Liver (tissue), 10 donors: Measurements from ENCODE around the gene SPTBN4. TPM values are rescaled to one million over a fixed set of nuclear protein-coding genes. Genes with fewer than 3 reads are reported as not detected.
"Not testable (repeated sequence)": the region's sequence is repeated elsewhere in the genome, so short reads cannot be mapped to it uniquely, and the experiment has no call there.

Source experiments
- DNase-seq: peaks from one replicate; pipeline ENCODE4 v3.0.0-alpha.2; 2017; ENCODE audit warnings: low spot score
- H3K27ac ChIP-seq, 2 donors: one replicate each; pipeline ENCODE4 v1.7.0; 2013; ENCODE audit warnings: inconsistent platforms in 2 of 2, low read length in 2 of 2, control low read depth in 1 of 2, low read depth in 1 of 2, mild to moderate bottlenecking in 1 of 2
- H3K27me3 ChIP-seq, 4 donors: one replicate each; pipeline versions ENCODE4 v1.6.1 to v1.7.0; 2013; ENCODE audit warnings: low read length in 3 of 4, inconsistent platforms in 1 of 4, mild to moderate bottlenecking in 1 of 4, moderate library complexity in 1 of 4; ENCODE audit not compliant: control insufficient read depth in 4 of 4, insufficient read depth in 4 of 4
- H3K36me3 ChIP-seq, 4 donors: one replicate each; pipeline versions ENCODE4 v1.6.1 to v1.7.0; 2013; ENCODE audit warnings: low read length in 3 of 4, mild to moderate bottlenecking in 3 of 4, low read depth in 1 of 4, moderate library complexity in 1 of 4; ENCODE audit not compliant: control insufficient read depth in 4 of 4, insufficient read depth in 3 of 4
- H3K4me1 ChIP-seq, 4 donors: one replicate each; pipeline versions ENCODE4 v1.6.1 to v1.7.0; 2013; ENCODE audit warnings: low read length in 3 of 4, mild to moderate bottlenecking in 3 of 4, moderate library complexity in 1 of 4; ENCODE audit not compliant: control insufficient read depth in 4 of 4, insufficient read depth in 4 of 4
- H3K4me3 ChIP-seq, 3 donors: one replicate each; pipeline versions ENCODE4 v1.6.1 to v1.7.0; 2013; ENCODE audit warnings: low read length in 3 of 3, control low read depth in 1 of 3, low read depth in 1 of 3, mild to moderate bottlenecking in 1 of 3
- H3K9ac ChIP-seq, 2 donors: one replicate each; pipeline ENCODE4 v1.7.0; 2013; ENCODE audit warnings: low read length in 2 of 2, mild to moderate bottlenecking in 2 of 2, moderate library complexity in 2 of 2, control low read depth in 1 of 2, low read depth in 1 of 2
- H3K9me3 ChIP-seq, 4 donors: one replicate each; pipeline versions ENCODE4 v1.6.1 to v1.7.0; 2013; ENCODE audit warnings: low read length in 3 of 4; ENCODE audit not compliant: control insufficient read depth in 4 of 4
- EGR1 ChIP-seq, 2 donors: IDR thresholded peaks; 2 replicates each; pipeline ENCODE4 v1.6.1; 2016 to 2018; ENCODE audit warnings: antibody characterized with exemption in 2 of 2, low read depth in 2 of 2
- FOXA1 ChIP-seq: IDR thresholded peaks from 2 replicates; pipeline ENCODE4 v1.6.1; 2016; ENCODE audit warnings: antibody characterized with exemption
- RAD21 ChIP-seq, 2 donors: IDR thresholded peaks; 2 replicates each; pipeline ENCODE4 v1.6.1; 2016; ENCODE audit warnings: antibody characterized with exemption in 2 of 2, mild to moderate bottlenecking in 2 of 2
- ZBTB33 ChIP-seq: IDR thresholded peaks from 2 replicates; pipeline ENCODE4 v1.6.1; 2016; ENCODE audit warnings: antibody characterized with exemption
- WGBS: extraction: QIAGEN DNeasy Blood & Tissue Kit; methylation state at CpG from one replicate; pipeline ENCODE4 v1.1.7; 2013; 5-methylcytosine and 5-hydroxymethylcytosine counted together
- polyA plus RNA-seq, 2 donors: library from polyadenylated mRNA; stranded (reverse) in 1 of 2; unstranded in 1 of 2; fragments of 200-250 nt in 1 of 2; fragments of >200 nt in 1 of 2; fragmentation: Nextera tagmentation in 1 of 2; extraction: Ambion mirVana in 1 of 2; gene quantifications; one replicate each; pipeline versions ENCODE4 v1.2.1 to v1.2.3, GENCODE V29; 2013 to 2015
- small RNA-seq: library from RNA; depleted of rRNA; stranded (forward); fragments of <200 nt; gene quantifications from one replicate; pipeline ENCODE3, GENCODE V24; 2014
- total RNA-seq, 2 donors: library from RNA; depleted of rRNA; stranded (reverse); fragments of >200 nt; gene quantifications; one replicate each; pipeline ENCODE4 v1.2.3, GENCODE V29; 2014
- donor health status: healthy.
- donor health status: healthy.
- donor health status: healthy.
- donor health status: healthy.
- donor health status: healthy.

Gene SPTBN4
- total and polyA plus RNA-seq, 4 donors: 0.13 to 1.1 (median 0.62) TPM

GRCh38 chr19:40623403-40624251 lies 156.8 kb downstream of the SPTBN4 start (continued):
- TF ChIP-seq RAD21 (IDR thresholded peaks at IDR 0.05) (no peak), EGR1 (IDR thresholded peaks at IDR 0.05; ENCODE audit: low read depth in 2 of 2) (no peak)

- not testable (repeated sequence) for H3K36me3 ChIP-seq, H3K9me3 ChIP-seq, H3K27me3 ChIP-seq, H3K4me3 ChIP-seq, H3K4me1 ChIP-seq, H3K9ac ChIP-seq, DNase-seq, H3K27ac ChIP-seq
- WGBS: 79% methylated on average over 14 of the region's 14 CpGs
Measured at GRCh38 chr19:40624369-40625153, 157.8 kb downstream of the SPTBN4 start.

DNA sequence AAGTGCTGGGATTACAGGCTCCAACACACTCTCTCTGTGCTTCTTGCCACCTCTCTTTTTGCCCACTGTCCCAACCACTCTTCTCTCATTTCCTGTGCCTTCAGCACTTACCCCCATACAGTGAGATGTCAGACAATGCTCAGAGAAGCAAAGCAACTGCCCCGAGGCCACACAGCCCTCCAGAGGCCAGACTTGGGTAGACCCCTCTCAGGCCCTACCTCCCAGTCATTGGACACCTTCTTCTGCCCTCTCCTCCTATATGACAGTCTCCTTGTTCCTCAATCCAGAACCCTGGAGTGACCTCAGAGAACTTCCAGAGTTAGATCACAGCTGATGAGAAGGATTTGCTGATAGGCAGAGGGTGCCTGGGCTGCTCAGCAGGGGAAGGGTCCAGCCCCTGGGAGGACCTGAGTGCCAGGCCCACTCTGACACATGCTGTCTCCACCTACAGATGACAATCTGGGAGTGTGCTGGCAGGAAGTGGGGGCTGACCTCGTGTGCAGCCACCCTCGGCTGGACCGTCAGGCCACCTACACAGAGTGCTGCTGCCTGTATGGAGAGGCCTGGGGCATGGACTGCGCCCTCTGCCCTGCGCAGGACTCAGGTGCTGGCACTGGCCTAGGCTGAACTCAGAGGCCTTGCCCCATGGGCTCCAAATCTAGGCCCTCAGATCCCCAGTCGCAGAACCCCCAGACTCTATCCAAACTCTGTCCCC lies 158.8 kb downstream of the SPTBN4 start:
- H3K4me1 ChIP-seq: no peaks in the 10 kb centered on the region
- H3K27ac ChIP-seq: no peak overlapping the region
- 84% methylated on average over 7 of the region's 7 CpGs for WGBS
- no peaks in the 10 kb centered on the region for H3K9me3 ChIP-seq
- no peak overlapping the region for H3K4me3 ChIP-seq
- no peaks in the 10 kb centered on the region for H3K36me3 ChIP-seq
- TF ChIP-seq ZBTB33 (no peak), FOXA1 (no peak), RAD21 (IDR thresholded peaks at IDR 0.05) (no peak)
- H3K9ac ChIP-seq: no peak overlapping the region
- H3K27me3 ChIP-seq: no peaks in the 10 kb centered on the region
- no peak for DNase-seq

Small RNA genes lying within 50 kb of the gene (small RNA-seq; reads per million reads assigned to genes)
- gene RF00017: not detected

Other genes with a start within 250 kb of the SPTBN4 start
- gene TTC9B, start 248.6 kb upstream of the SPTBN4 start, total RNA-seq: not detected
- under 1 TPM in 1 of 2 donors, not detected in 1; 0.14 TPM for gene TTC9B, start 248.6 kb upstream of the SPTBN4 start, polyA plus RNA-seq
- gene CCNP, start 240.3 kb upstream of the SPTBN4 start, total RNA-seq: 1 to 10 TPM in 1 of 2 donors, under 1 TPM in 1; 0.84 to 2.5 TPM
- gene CCNP, start 240.3 kb upstream of the SPTBN4 start, polyA plus RNA-seq: 1 to 10 TPM; 1.2 to 3.7 TPM
- gene AKT2, start 181.7 kb upstream of the SPTBN4 start, total RNA-seq: 100 to 1,000 TPM in 1 of 2 donors, 10 to 100 TPM in 1; 49.6 to 110 TPM
- gene AKT2, start 181.7 kb upstream of the SPTBN4 start, polyA plus RNA-seq: 10 to 100 TPM; 23.2 to 71.3 TPM
- gene C19orf47, start 118.6 kb upstream of the SPTBN4 start, total RNA-seq: 1 to 10 TPM; 3.9 to 4.3 TPM
- 1 to 10 TPM; 5.7 to 6.0 TPM for gene C19orf47, start 118.6 kb upstream of the SPTBN4 start, polyA plus RNA-seq
- gene PLD3, start 118.3 kb upstream of the SPTBN4 start, total RNA-seq: 100 to 1,000 TPM in 1 of 2 donors, 10 to 100 TPM in 1; 88.9 to 122 TPM
- gene PLD3, start 118.3 kb upstream of the SPTBN4 start, polyA plus RNA-seq: 100 to 1,000 TPM in 1 of 2 donors, 10 to 100 TPM in 1; 56.0 to 125 TPM
- gene HIPK4, start 76.8 kb upstream of the SPTBN4 start, total RNA-seq: under 1 TPM in 1 of 2 donors, not detected in 1; 0.17 TPM
- gene HIPK4, start 76.8 kb upstream of the SPTBN4 start, polyA plus RNA-seq: under 1 TPM in 1 of 2 donors, not detected in 1; 0.02 TPM
- gene PRX, start 53.6 kb upstream of the SPTBN4 start, total RNA-seq: 1 to 10 TPM in 1 of 2 donors, under 1 TPM in 1; 0.56 to 1.0 TPM
- gene PRX, start 53.6 kb upstream of the SPTBN4 start, polyA plus RNA-seq: under 1 TPM; 0.03 to 0.47 TPM
- 1 to 10 TPM; 3.7 to 6.0 TPM for gene SERTAD1, start 41.0 kb upstream of the SPTBN4 start, total RNA-seq
- 1 to 10 TPM; 3.6 to 6.8 TPM for gene SERTAD1, start 41.0 kb upstream of the SPTBN4 start, polyA plus RNA-seq
- gene SERTAD3, start 22.7 kb upstream of the SPTBN4 start, total RNA-seq: 1 to 10 TPM; 6.9 to 7.0 TPM
- gene SERTAD3, start 22.7 kb upstream of the SPTBN4 start, polyA plus RNA-seq: 1 to 10 TPM; 6.1 to 8.9 TPM
- 1,000 to 10,000 TPM in 1 of 2 donors, 100 to 1,000 TPM in 1; 132 to 1,243 TPM for gene BLVRB, start 1.3 kb upstream of the SPTBN4 start, total RNA-seq
- 100 to 1,000 TPM; 192 to 312 TPM for gene BLVRB, start 1.3 kb upstream of the SPTBN4 start, polyA plus RNA-seq
- gene SHKBP1, start 109.9 kb downstream of the SPTBN4 start, total RNA-seq: 10 to 100 TPM; 10.1 to 11.0 TPM
- gene SHKBP1, start 109.9 kb downstream of the SPTBN4 start, polyA plus RNA-seq: 10 to 100 TPM; 19.8 to 22.9 TPM
- gene LTBP4, start 134.4 kb downstream of the SPTBN4 start, total RNA-seq: 10 to 100 TPM; 14.0 to 21.6 TPM
- 10 to 100 TPM in 1 of 2 donors, 1 to 10 TPM in 1; 9.6 to 28.7 TPM for gene LTBP4, start 134.4 kb downstream of the SPTBN4 start, polyA plus RNA-seq
- gene NUMBL, start 223.7 kb downstream of the SPTBN4 start, total RNA-seq: 1 to 10 TPM; 1.4 to 3.9 TPM
- 1 to 10 TPM; 1.1 to 4.6 TPM for gene NUMBL, start 223.7 kb downstream of the SPTBN4 start, polyA plus RNA-seq
- gene COQ8B, start 249.9 kb downstream of the SPTBN4 start, total RNA-seq: 10 to 100 TPM; 15.2 to 24.7 TPM
- 10 to 100 TPM in 1 of 2 donors, 1 to 10 TPM in 1; 6.4 to 30.6 TPM for gene COQ8B, start 249.9 kb downstream of the SPTBN4 start, polyA plus RNA-seq